Prostate gland (tissue), 2 donors: ENCODE data around the gene TF. TPM values are rescaled to one million over a fixed set of nuclear protein-coding genes. Genes with fewer than 3 reads are reported as not detected.

Source experiments
- DNase-seq: peaks from one replicate; pipeline ENCODE4 v3.0.0-alpha.2; 2019; ENCODE audit warnings: low spot score
- H3K27ac ChIP-seq, 2 donors: fragments of 200-600 bp; sonication (generic); 2 replicates each; pipeline ENCODE4 v1.5.1; 2017 to 2019
- H3K27me3 ChIP-seq: fragments of 200-600 bp; sonication (generic); replicated peaks from 2 replicates; pipeline ENCODE4 v1.5.1; 2019; ENCODE audit not compliant: insufficient read depth
- H3K36me3 ChIP-seq, 2 donors: fragments of 200-600 bp; sonication (generic); 1 replicate in 1 of 2; 2 replicates in 1 of 2; pipeline versions ENCODE4 v1.5.1 to v1.8.1; 2017 to 2019
- H3K4me1 ChIP-seq: fragments of 200-600 bp; sonication (generic); replicated peaks from 2 replicates; pipeline ENCODE4 v1.5.1; 2019
- H3K4me3 ChIP-seq, 2 donors: fragments of 200-600 bp; sonication (generic); 2 replicates each; pipeline ENCODE4 v1.5.1; 2017 to 2019
- H3K9me3 ChIP-seq: fragments of 200-600 bp; sonication (generic); 2 replicates; pipeline ENCODE4 v1.5.1; 2017
- POLR2A ChIP-seq: fragments of 450-650 bp; IDR thresholded peaks from one replicate; pipeline ENCODE4 v1.6.1; 2016; ENCODE audit warnings: antibody characterized with exemption, mild to moderate bottlenecking
- POLR2AphosphoS5 ChIP-seq: sonication (generic); formaldehyde crosslinking; IDR thresholded peaks from one replicate; pipeline ENCODE4 v1.6.1; 2017; ENCODE audit warnings: antibody characterized with exemption
- WGBS: methylation state at CpG from one replicate; pipeline ENCODE4 v1.1.5; 2018; 5-methylcytosine and 5-hydroxymethylcytosine counted together
- intact Hi-C: fragments of 100-400 bp; cut with DNase I; formaldehyde crosslinking; loops from one replicate; pipeline ENCODE4 v1.14.2; 2022
- total RNA-seq, 2 donors: library from RNA; depleted of rRNA; stranded (reverse); fragments of >200 nt; gene quantifications; one replicate each; pipeline ENCODE4 v1.1.0, GENCODE V29; 2016
- TF ChIP-seq, protein P1 (sequence below), 4 experiments: fragments of 200-600 bp in 2 of 4; fragments of 450-650 bp in 2 of 4; sonication (generic) in 2 of 4; IDR thresholded peaks; 1 replicate in 3 of 4; 2 replicates in 1 of 4; pipeline ENCODE4 v1.5.1; 2016 to 2019; ENCODE audit warnings: antibody characterized with exemption in 4 of 4, mild to moderate bottlenecking in 2 of 4, moderate library complexity in 2 of 4

TF gene
- total RNA-seq, 2 donors from 2014 or later: 15.1 to 57.9 TPM

GRCh38 chr3:133749427-133750258 lies 3.5 kb downstream of the TF start:
- intact Hi-C loops: no loop called here
- H3K27ac ChIP-seq: no peak overlapping the region
- H3K4me3 ChIP-seq: no peak overlapping the region
- H3K36me3 ChIP-seq: no peaks in the 10 kb centered on the region
- no peak for DNase-seq
- H3K4me1 ChIP-seq: no peaks in the 10 kb centered on the region
- no peaks in the 10 kb centered on the region for H3K27me3 ChIP-seq
- no peak for TF ChIP-seq POLR2AphosphoS5
- TF ChIP-seq POLR2A: no peak
- TF ChIP-seq, protein P1, sequence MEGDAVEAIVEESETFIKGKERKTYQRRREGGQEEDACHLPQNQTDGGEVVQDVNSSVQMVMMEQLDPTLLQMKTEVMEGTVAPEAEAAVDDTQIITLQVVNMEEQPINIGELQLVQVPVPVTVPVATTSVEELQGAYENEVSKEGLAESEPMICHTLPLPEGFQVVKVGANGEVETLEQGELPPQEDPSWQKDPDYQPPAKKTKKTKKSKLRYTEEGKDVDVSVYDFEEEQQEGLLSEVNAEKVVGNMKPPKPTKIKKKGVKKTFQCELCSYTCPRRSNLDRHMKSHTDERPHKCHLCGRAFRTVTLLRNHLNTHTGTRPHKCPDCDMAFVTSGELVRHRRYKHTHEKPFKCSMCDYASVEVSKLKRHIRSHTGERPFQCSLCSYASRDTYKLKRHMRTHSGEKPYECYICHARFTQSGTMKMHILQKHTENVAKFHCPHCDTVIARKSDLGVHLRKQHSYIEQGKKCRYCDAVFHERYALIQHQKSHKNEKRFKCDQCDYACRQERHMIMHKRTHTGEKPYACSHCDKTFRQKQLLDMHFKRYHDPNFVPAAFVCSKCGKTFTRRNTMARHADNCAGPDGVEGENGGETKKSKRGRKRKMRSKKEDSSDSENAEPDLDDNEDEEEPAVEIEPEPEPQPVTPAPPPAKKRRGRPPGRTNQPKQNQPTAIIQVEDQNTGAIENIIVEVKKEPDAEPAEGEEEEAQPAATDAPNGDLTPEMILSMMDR (IDR thresholded peaks at IDR 0.05): no peak
- H3K9me3 ChIP-seq: no peaks in the 10 kb centered on the region
- 74% methylated on average over 6 of the region's 6 CpGs for WGBS

- Histone ChIP-seq H3K9me3 (no peaks in the 10 kb centered on the region), H3K4me3 (no peak overlapping the region), H3K27me3 (no peaks in the 10 kb centered on the region), H3K27ac (no peak overlapping the region), H3K4me1 (no peaks in the 10 kb centered on the region), H3K36me3 (no peaks in the 10 kb centered on the region)
- TF ChIP-seq, protein P1 (IDR thresholded peaks at IDR 0.05): no peak
- TF ChIP-seq POLR2AphosphoS5 (peak; percentile 7), POLR2A (no peak)
- 28% methylated on average over 6 of the region's 6 CpGs for WGBS
- peak; percentile 55 for DNase-seq
- intact Hi-C loops: no loop called here
These were observed 4.1 kb downstream of the TF start for GRCh38 chr3:133750259-133750656.

GRCh38 chr3:133753107-133753778 lies 7.0 kb downstream of the TF start:
- intact Hi-C loops: no loop called here
- Histone ChIP-seq H3K9me3 (no peaks in the 10 kb centered on the region), H3K27ac (no peak overlapping the region), H3K36me3 (no peaks in the 10 kb centered on the region), H3K4me1 (no peaks in the 10 kb centered on the region), H3K4me3 (no peak overlapping the region), H3K27me3 (no peaks in the 10 kb centered on the region)
- 93% methylated on average over 13 of the region's 13 CpGs for WGBS
- TF ChIP-seq POLR2A: no peak
- DNase-seq: no peak

- DNase-seq: no peak
- TF ChIP-seq POLR2AphosphoS5: no peak
- TF ChIP-seq, protein P1 (IDR thresholded peaks at IDR 0.05): no peak
- TF ChIP-seq POLR2A: no peak
- Histone ChIP-seq H3K4me1 (no peaks in the 10 kb centered on the region), H3K27ac (no peak overlapping the region), H3K9me3 (no peaks in the 10 kb centered on the region), H3K4me3 (no peak overlapping the region), H3K36me3 (no peaks in the 10 kb centered on the region), H3K27me3 (no peaks in the 10 kb centered on the region)
- intact Hi-C loops: no loop called here
- 100% methylated on average over 1 of the region's 1 CpG for whole genome bisulfite sequencing
These were observed 7.6 kb downstream of the TF start for GRCh38 chr3:133753779-133754164.

DNA sequence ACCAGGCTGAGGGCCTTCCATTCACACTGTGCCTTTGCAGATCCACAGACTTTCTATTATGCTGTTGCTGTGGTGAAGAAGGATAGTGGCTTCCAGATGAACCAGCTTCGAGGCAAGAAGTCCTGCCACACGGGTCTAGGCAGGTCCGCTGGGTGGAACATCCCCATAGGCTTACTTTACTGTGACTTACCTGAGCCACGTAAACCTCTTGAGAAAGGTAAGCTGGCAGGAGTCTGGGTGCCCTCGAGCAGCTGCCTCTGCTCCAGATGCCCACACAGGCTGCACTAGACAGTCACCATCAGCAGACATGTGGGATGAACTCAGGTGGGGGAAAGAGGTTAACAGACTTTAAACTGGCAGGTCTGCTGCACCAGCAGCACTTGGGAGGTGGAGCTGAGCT lies 8.3 kb downstream of the TF start:
- Histone ChIP-seq H3K27ac (no peak overlapping the region), H3K36me3 (no peaks in the 10 kb centered on the region), H3K9me3 (no peaks in the 10 kb centered on the region), H3K4me3 (no peak overlapping the region), H3K4me1 (no peaks in the 10 kb centered on the region), H3K27me3 (no peaks in the 10 kb centered on the region)
- TF ChIP-seq POLR2AphosphoS5 (no peak), POLR2A (no peak)
- TF ChIP-seq, protein P1 (IDR thresholded peaks at IDR 0.05): no peak
- DNase-seq: no peak
- intact Hi-C loops: no loop called here
- WGBS: 46% methylated on average over 5 of the region's 5 CpGs
